CD14-positive monocyte (primary cell): ENCODE results near the gene USP24. TPM values are rescaled to one million over a fixed set of nuclear protein-coding genes. Genes with fewer than 3 reads are reported as not detected.

Source experiments
- DNase-seq, 3 donors: peaks; one replicate each; pipeline ENCODE4 v3.0.0-alpha.2; 2011 to 2022
- H2AFZ ChIP-seq: 2 replicates; pipeline ENCODE4 v1.6.0; 2012; ENCODE audit warnings: mild to moderate bottlenecking, low read depth, low read length, inconsistent platforms; ENCODE audit not compliant: insufficient read depth, poor library complexity, severe bottlenecking
- H3K27ac ChIP-seq, 2 donors: 1 replicate in 1 of 2; 2 replicates in 1 of 2; pipeline ENCODE4 v1.5.1; 2012 to 2013; ENCODE audit warnings: low read length in 2 of 2, control low read depth in 1 of 2, inconsistent platforms in 1 of 2, low read depth in 1 of 2, mild to moderate bottlenecking in 1 of 2
- H3K27me3 ChIP-seq, 2 donors: one replicate each; pipeline versions ENCODE4 v1.6.0 to v1.6.1; 2011 to 2013; ENCODE audit warnings: low read length in 2 of 2; ENCODE audit not compliant: control insufficient read depth in 2 of 2, insufficient read depth in 2 of 2
- H3K36me3 ChIP-seq, 2 donors: replicated peaks in 1 of 2; 1 replicate in 1 of 2; 2 replicates in 1 of 2; pipeline versions ENCODE4 v1.5.1 to v1.6.1; 2012 to 2013; ENCODE audit warnings: low read length in 2 of 2, control low read depth in 1 of 2, inconsistent platforms in 1 of 2, mild to moderate bottlenecking in 1 of 2; ENCODE audit not compliant: insufficient read depth in 2 of 2, control insufficient read depth in 1 of 2
- H3K4me1 ChIP-seq, 2 donors: 1 replicate in 1 of 2; 2 replicates in 1 of 2; pipeline versions ENCODE4 v1.5.1 to v1.6.1; 2012 to 2013; ENCODE audit warnings: low read length in 2 of 2, control low read depth in 1 of 2, inconsistent platforms in 1 of 2, mild to moderate bottlenecking in 1 of 2, moderate library complexity in 1 of 2; ENCODE audit not compliant: insufficient read depth in 2 of 2, control insufficient read depth in 1 of 2
- H3K4me2 ChIP-seq: replicated peaks from 2 replicates; pipeline ENCODE3; 2012; ENCODE audit warnings: low read length, moderate library complexity, mild to moderate bottlenecking; ENCODE audit not compliant: poor library complexity, severe bottlenecking; ENCODE audit errors: extremely low read depth
- H3K4me3 ChIP-seq, 3 experiments: fragments of 200-600 bp in 1 of 3; sonication (generic) in 1 of 3; replicated peaks in 1 of 3; 1 replicate in 2 of 3; 2 replicates in 1 of 3; pipeline ENCODE4 v1.5.1; 2011 to 2013; ENCODE audit warnings: low read length in 3 of 3, mild to moderate bottlenecking in 3 of 3, control low read depth in 2 of 3, low read depth in 2 of 3, inconsistent platforms in 1 of 3, moderate library complexity in 1 of 3
- H3K79me2 ChIP-seq: 2 replicates; pipeline ENCODE4 v1.6.0; 2012; ENCODE audit warnings: mild to moderate bottlenecking, control low read depth, inconsistent platforms, low read length, moderate library complexity; ENCODE audit not compliant: insufficient read depth
- H3K9ac ChIP-seq: 2 replicates; pipeline ENCODE4 v1.6.0; 2017; ENCODE audit warnings: low read length, mild to moderate bottlenecking; ENCODE audit not compliant: insufficient read depth, poor library complexity, severe bottlenecking
- H3K9me3 ChIP-seq, 2 donors: replicated peaks in 1 of 2; 1 replicate in 1 of 2; 2 replicates in 1 of 2; pipeline versions ENCODE4 v1.5.1 to v1.6.1; 2012 to 2013; ENCODE audit warnings: low read length in 2 of 2, control low read depth in 1 of 2; ENCODE audit not compliant: control insufficient read depth in 1 of 2, insufficient read depth in 1 of 2
- H4K20me1 ChIP-seq: 2 replicates; pipeline ENCODE4 v1.6.0; 2012; ENCODE audit warnings: mild to moderate bottlenecking, low read length, control low read depth, moderate library complexity; ENCODE audit not compliant: insufficient read depth
- H3K27ac Mint-ChIP-seq, 7 donors: one replicate each; pipeline ENCODE4 v1.8.0; 2020; ENCODE audit warnings: mild to moderate bottlenecking in 7 of 7, mixed read lengths in 7 of 7, moderate library complexity in 6 of 7, inconsistent platforms in 2 of 7
- H3K27me3 Mint-ChIP-seq, 3 donors: one replicate each; pipeline ENCODE4 v1.8.0; 2021 to 2022; ENCODE audit warnings: low read depth in 3 of 3, mild to moderate bottlenecking in 3 of 3, mixed read lengths in 3 of 3, moderate library complexity in 3 of 3, inconsistent platforms in 1 of 3
- H3K36me3 Mint-ChIP-seq, 2 donors: one replicate each; pipeline ENCODE4 v1.8.0; 2020; ENCODE audit warnings: mixed read lengths in 2 of 2, inconsistent platforms in 1 of 2, mild to moderate bottlenecking in 1 of 2
- H3K4me1 Mint-ChIP-seq: one replicate; pipeline ENCODE4 v1.8.0; 2020; ENCODE audit warnings: mild to moderate bottlenecking, mixed read lengths
- H3K4me3 Mint-ChIP-seq, 2 donors: one replicate each; pipeline ENCODE4 v1.8.0; 2020; ENCODE audit warnings: mild to moderate bottlenecking in 2 of 2, mixed read lengths in 2 of 2, moderate library complexity in 1 of 2
- H3K9me3 Mint-ChIP-seq, 7 donors: one replicate each; pipeline ENCODE4 v1.8.0; 2020 to 2022; ENCODE audit warnings: mixed read lengths in 7 of 7, mild to moderate bottlenecking in 6 of 7, moderate library complexity in 6 of 7, inconsistent platforms in 2 of 7
- CTCF ChIP-seq: fragments of 200-600 bp; IDR thresholded peaks from one replicate; pipeline ENCODE4 v1.8.0; 2022; ENCODE audit warnings: antibody characterized with exemption, mild to moderate bottlenecking
- WGBS: methylation state at CpG from one replicate; pipeline ENCODE4 v1.1.5; 2013; ENCODE audit warnings: missing lambda C conversion rate; ENCODE audit not compliant: insufficient coverage; 5-methylcytosine and 5-hydroxymethylcytosine counted together
- intact Hi-C, 2 donors: fragments of 100-400 bp; cut with micrococcal nuclease; formaldehyde crosslinking; loops; one replicate each; pipeline versions ENCODE4 v1.15.0 to v1.15.1; 2023
- polyA plus RNA-seq, 3 donors: library from polyadenylated mRNA; depleted of rRNA in 1 of 3; unstranded in 2 of 3; stranded (reverse) in 1 of 3; fragments of 300-500 nt in 2 of 3; fragments of >200 nt in 1 of 3; fragmentation: Illumina TruSeq in 2 of 3; gene quantifications; 1 replicate in 2 of 3; 2 replicates in 1 of 3; pipeline ENCODE4 v1.2.3, GENCODE V29; 2012 to 2021

The USP24 gene
- polyA plus RNA-seq, 3 donors: 1.1 to 14.2 (median 2.1) TPM

- Histone ChIP-seq H3K27ac (no peak overlapping the region), H3K9me3 (no peaks in the 10 kb centered on the region), H3K4me3 (no peak overlapping the region), H3K27me3 (no peaks in the 10 kb centered on the region), H3K36me3 (peaks cover 72 to 73% of the 10 kb centered on the region in 2 donors), H3K9ac (no peak overlapping the region), H3K79me2 (no peaks in the 10 kb centered on the region), H3K4me2 (no peak overlapping the region), H4K20me1 (no peaks in the 10 kb centered on the region), H3K4me1 (no peaks in the 10 kb centered on the region), H2AFZ (no peak overlapping the region)
- H3K36me3 Mint-ChIP-seq: peaks cover 67 to 72% of the 10 kb centered on the region in 2 donors
- WGBS: 100% methylated on average over 8 of the region's 9 CpGs
- H3K4me1 Mint-ChIP-seq: peaks cover 2% of the 10 kb centered on the region
- no peak overlapping the region for H3K4me3 Mint-ChIP-seq
- no peak for DNase-seq
- no peaks in the 10 kb centered on the region for H3K9me3 Mint-ChIP-seq
- TF ChIP-seq CTCF: no peak
- no peak overlapping the region for H3K27ac Mint-ChIP-seq
- no peaks in the 10 kb centered on the region for H3K27me3 Mint-ChIP-seq
- intact Hi-C loops: no loop called here
These were observed 146.5 kb downstream of the USP24 start for GRCh38 chr1:55068638-55069037.

- intact Hi-C loops: no loop called here
- Histone ChIP-seq H3K9me3 (no peaks in the 10 kb centered on the region), H3K4me1 (no peaks in the 10 kb centered on the region), H4K20me1 (no peaks in the 10 kb centered on the region), H3K4me2 (no peak overlapping the region), H3K9ac (no peak overlapping the region), H3K79me2 (no peaks in the 10 kb centered on the region), H2AFZ (no peak overlapping the region), H3K36me3 (peaks cover 64 to 66% of the 10 kb centered on the region in 2 donors), H3K27ac (no peak overlapping the region), H3K4me3 (no peak overlapping the region), H3K27me3 (no peaks in the 10 kb centered on the region)
- WGBS: no CpG with 5 or more reads among the region's 1 CpG
- H3K36me3 Mint-ChIP-seq: peaks cover 59 to 65% of the 10 kb centered on the region in 2 donors
- no peak for TF ChIP-seq CTCF
- peaks cover 2% of the 10 kb centered on the region for H3K4me1 Mint-ChIP-seq
- no peak for DNase-seq
- no peak overlapping the region for H3K4me3 Mint-ChIP-seq
- H3K27me3 Mint-ChIP-seq: no peaks in the 10 kb centered on the region
- H3K27ac Mint-ChIP-seq: no peak overlapping the region
- no peaks in the 10 kb centered on the region for H3K9me3 Mint-ChIP-seq
These were observed 147.2 kb downstream of the USP24 start for GRCh38 chr1:55067914-55068313.
